OCI-LY7 (cell line): ENCODE measurements around the gene HLA-DMB. TPM values are rescaled to one million over a fixed set of nuclear protein-coding genes. Genes with fewer than 3 reads are reported as not detected.

Experiments used
- BruUV-seq: library from RNA; stranded (reverse); fragments of 400-500 nt; replicated peaks from 2 replicates; lab custom pipeline; 2021; lab: Mats Ljungman, UMichigan
- CTCF ChIA-PET: fragments of 300-600 bp; sonication (Branson Sonifier 250); formaldehyde crosslinking; loops from one replicate; lab custom pipeline; 2022; ENCODE audit warnings: antibody characterized with exemption; ENCODE audit not compliant: unreplicated experiment; lab: Charles Lee
- POLR2A ChIA-PET: fragments of 300-600 bp; sonication (Branson Sonifier 250); formaldehyde crosslinking; loops from one replicate; lab custom pipeline; 2022; ENCODE audit warnings: antibody characterized with exemption; lab: Charles Lee
- DNase-seq: peaks from one replicate; pipeline ENCODE4 v3.0.0-alpha.2; 2015; ENCODE audit warnings: low spot score
- H2AFZ ChIP-seq: fragments of 200-600 bp; sonication (generic), shearing (Covaris generic); 2 replicates; pipeline ENCODE4 v1.6.1; 2014; ENCODE audit warnings: mild to moderate bottlenecking, antibody characterized with exemption, low read length, moderate library complexity
- H3K27ac ChIP-seq: fragments of 200-600 bp; sonication (generic); 2 replicates; pipeline ENCODE4 v1.5.1; 2014; ENCODE audit warnings: mixed run types, low read depth, mild to moderate bottlenecking, moderate library complexity, low read length, inconsistent platforms; ENCODE audit not compliant: poor library complexity, severe bottlenecking
- H3K36me3 ChIP-seq: fragments of 200-600 bp; sonication (generic); 2 replicates; pipeline ENCODE4 v1.6.1; 2014; ENCODE audit warnings: mild to moderate bottlenecking, antibody characterized with exemption, low read length, moderate library complexity, mixed read lengths; ENCODE audit not compliant: insufficient read depth
- H3K4me1 ChIP-seq: fragments of 200-600 bp; sonication (generic); 2 replicates; pipeline ENCODE4 v1.5.1; 2014; ENCODE audit warnings: mild to moderate bottlenecking, low read length; ENCODE audit not compliant: insufficient read depth, poor library complexity, severe bottlenecking
- H3K4me2 ChIP-seq: fragments of 200-600 bp; sonication (generic); 2 replicates; pipeline ENCODE4 v1.6.1; 2014; ENCODE audit warnings: mild to moderate bottlenecking, low read length
- H3K4me3 ChIP-seq: fragments of 200-600 bp; sonication (generic); 2 replicates; pipeline ENCODE4 v1.5.1; 2014; ENCODE audit warnings: mild to moderate bottlenecking, low read depth, low read length; ENCODE audit not compliant: poor library complexity, severe bottlenecking
- H3K79me2 ChIP-seq: fragments of 200-600 bp; sonication (generic); 2 replicates; pipeline ENCODE4 v1.6.1; 2016; ENCODE audit warnings: low read depth, mild to moderate bottlenecking, low read length, moderate library complexity, mixed read lengths; ENCODE audit not compliant: insufficient read depth
- H3K9me2 ChIP-seq: fragments of 200-600 bp; sonication (generic); 2 replicates; pipeline ENCODE4 v1.6.1; 2016; ENCODE audit warnings: mild to moderate bottlenecking, low read length, mixed read lengths; ENCODE audit not compliant: insufficient read depth
- H3K9me3 ChIP-seq: fragments of 200-600 bp; sonication (generic); 2 replicates; pipeline ENCODE4 v1.6.1; 2014; ENCODE audit warnings: mild to moderate bottlenecking, mixed run types, low read length, mixed read lengths
- H4K20me1 ChIP-seq: fragments of 200-600 bp; sonication (generic); 2 replicates; pipeline ENCODE4 v1.6.1; 2014; ENCODE audit warnings: mild to moderate bottlenecking, antibody characterized with exemption, low read length, moderate library complexity, mixed read lengths; ENCODE audit not compliant: insufficient read depth
- EZH2phosphoT487 ChIP-seq: fragments of 200-600 bp; sonication (generic); IDR thresholded peaks from 2 replicates; pipeline ENCODE4 v1.6.1; 2018; ENCODE audit warnings: low read depth, borderline replicate concordance, mild to moderate bottlenecking, mixed run types, antibody characterized with exemption, low read length, moderate library complexity, mixed read lengths
- intact Hi-C: fragments of 100-400 bp; cut with micrococcal nuclease; formaldehyde crosslinking; loops from one replicate; pipeline ENCODE4 v1.10.0; 2022; ENCODE audit not compliant: unreplicated experiment
- total RNA-seq, 2 experiments: library from RNA; depleted of rRNA in 1 of 2; stranded (reverse); fragments of >200 nt in 1 of 2; shearing (Covaris generic) in 1 of 2; gene quantifications; 2 replicates each; pipeline ENCODE4 v1.2.3, GENCODE V29; 2014 to 2022
- TF ChIP-seq, protein P1 (sequence below): fragments of 200-600 bp; sonication (generic); conservative IDR thresholded peaks from 2 replicates; pipeline ENCODE4 v1.5.1; 2014; ENCODE audit warnings: mild to moderate bottlenecking, antibody characterized with exemption, low read length, moderate library complexity, mixed read lengths

Gene HLA-DMB
- total RNA-seq, 2 experiments from 2014 or later = 78.5 to 85.1 TPM

GRCh38 chr6:32979720-32980487 is 39.1 kb upstream of the HLA-DMB start:
- no TSS peak for BruUV-seq
- no peak overlapping the region for H3K4me3 ChIP-seq
- H3K4me2 ChIP-seq = no peak overlapping the region
- H3K4me1 ChIP-seq = peaks cover 55% of the 10 kb centered on the region
- no peaks in the 10 kb centered on the region for H3K9me3 ChIP-seq
- peaks cover 52% of the 10 kb centered on the region for H3K79me2 ChIP-seq
- ChIA-PET CTCF (interaction anchor here (0.6 kb wide), 2 partner anchors 9 to 142 kb away, joined by 3 to 5 read pairs; no protein-coding TSS in a partner anchor), POLR2A (interaction anchor here (1.0 to 1.5 kb wide), 2 partner anchors 9 to 134 kb away, joined by 3 to 22 read pairs; no protein-coding TSS in a partner anchor)
- no peak overlapping the region for H3K27ac ChIP-seq
- H4K20me1 ChIP-seq = peaks cover 24% of the 10 kb centered on the region
- intact Hi-C loops = no loop called here
- H2AFZ ChIP-seq = no peak overlapping the region
- peaks cover 92% of the 10 kb centered on the region for H3K36me3 ChIP-seq
- TF ChIP-seq, protein P1, sequence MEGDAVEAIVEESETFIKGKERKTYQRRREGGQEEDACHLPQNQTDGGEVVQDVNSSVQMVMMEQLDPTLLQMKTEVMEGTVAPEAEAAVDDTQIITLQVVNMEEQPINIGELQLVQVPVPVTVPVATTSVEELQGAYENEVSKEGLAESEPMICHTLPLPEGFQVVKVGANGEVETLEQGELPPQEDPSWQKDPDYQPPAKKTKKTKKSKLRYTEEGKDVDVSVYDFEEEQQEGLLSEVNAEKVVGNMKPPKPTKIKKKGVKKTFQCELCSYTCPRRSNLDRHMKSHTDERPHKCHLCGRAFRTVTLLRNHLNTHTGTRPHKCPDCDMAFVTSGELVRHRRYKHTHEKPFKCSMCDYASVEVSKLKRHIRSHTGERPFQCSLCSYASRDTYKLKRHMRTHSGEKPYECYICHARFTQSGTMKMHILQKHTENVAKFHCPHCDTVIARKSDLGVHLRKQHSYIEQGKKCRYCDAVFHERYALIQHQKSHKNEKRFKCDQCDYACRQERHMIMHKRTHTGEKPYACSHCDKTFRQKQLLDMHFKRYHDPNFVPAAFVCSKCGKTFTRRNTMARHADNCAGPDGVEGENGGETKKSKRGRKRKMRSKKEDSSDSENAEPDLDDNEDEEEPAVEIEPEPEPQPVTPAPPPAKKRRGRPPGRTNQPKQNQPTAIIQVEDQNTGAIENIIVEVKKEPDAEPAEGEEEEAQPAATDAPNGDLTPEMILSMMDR = no peak
- TF ChIP-seq EZH2phosphoT487 = no peak
- no peak for DNase-seq
- H3K9me2 ChIP-seq = no peaks in the 10 kb centered on the region

DNA sequence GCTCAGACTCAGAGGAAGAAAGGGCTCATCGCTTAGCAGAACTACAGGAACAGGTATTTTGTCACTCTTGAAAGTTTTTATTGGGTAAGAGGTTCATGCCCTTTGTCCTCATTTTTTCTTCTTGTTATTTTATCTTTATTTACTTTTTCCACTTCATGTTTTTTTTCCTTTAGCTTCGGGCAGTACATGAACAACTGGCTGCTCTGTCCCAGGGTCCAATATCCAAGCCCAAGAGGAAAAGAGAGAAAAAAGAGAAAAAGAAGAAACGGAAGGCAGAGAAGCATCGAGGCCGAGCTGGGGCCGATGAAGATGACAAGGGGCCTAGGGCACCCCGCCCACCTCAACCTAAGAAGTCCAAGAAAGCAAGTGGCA is 37.1 kb upstream of the HLA-DMB start:
- H3K79me2 ChIP-seq = peaks cover 72% of the 10 kb centered on the region
- no peak for TF ChIP-seq EZH2phosphoT487
- TF ChIP-seq, protein P1 = no peak
- H2AFZ ChIP-seq = no peak overlapping the region
- H4K20me1 ChIP-seq = peaks cover 44% of the 10 kb centered on the region
- POLR2A ChIA-PET = interaction anchor here (0.6 to 0.9 kb wide), 3 partner anchors 14 to 26 kb away, joined by 3 to 8 read pairs (median 3); no protein-coding TSS in a partner anchor
- H3K4me1 ChIP-seq = peaks cover 39% of the 10 kb centered on the region
- intact Hi-C loops = no loop called here
- H3K36me3 ChIP-seq = peaks cover 100% of the 10 kb centered on the region
- BruUV-seq = no TSS peak
- no peaks in the 10 kb centered on the region for H3K9me3 ChIP-seq
- no peak overlapping the region for H3K4me3 ChIP-seq
- H3K4me2 ChIP-seq = no peak overlapping the region
- DNase-seq = no peak
- CTCF ChIA-PET = no interaction called here
- H3K27ac ChIP-seq = no peak overlapping the region
- no peaks in the 10 kb centered on the region for H3K9me2 ChIP-seq
